SW 1271 (cell line): ENCODE data around the gene BTD.

Experiments used
- DNase-seq, 2 experiments: peaks; one replicate each; lab custom pipeline; 2025; lab: John Stamatoyannopoulos, UW

Gene BTD

GRCh38 chr3:15665510-15666150 is 64.1 kb downstream of the BTD start:
- DNase-seq, result no peak

- no peak for DNase-seq
These were observed 64.7 kb downstream of the BTD start for GRCh38 chr3:15666277-15666676.

- DNase-seq, result no peak
These were observed 65.9 kb downstream of the BTD start for GRCh38 chr3:15667484-15667883.

- DNase-seq, result no peak
These were observed 72.0 kb downstream of the BTD start for GRCh38 chr3:15673536-15673935.

- no peak for DNase-seq
These were observed 74.7 kb downstream of the BTD start for GRCh38 chr3:15676259-15676658.

- DNase-seq, result no peak
These were observed 77.8 kb downstream of the BTD start for GRCh38 chr3:15679306-15679705.

- DNase-seq, result no peak
These were observed 80.1 kb downstream of the BTD start for GRCh38 chr3:15681668-15682067.

GRCh38 chr3:15682561-15683185 is 81.1 kb downstream of the BTD start:
- DNase-seq, result no peak

GRCh38 chr3:15683253-15683652 is 81.7 kb downstream of the BTD start:
- DNase-seq, result no peak

- no peak for DNase-seq
These were observed 84.4 kb downstream of the BTD start for GRCh38 chr3:15685927-15686326.

GRCh38 chr3:15690230-15690629 is 88.7 kb downstream of the BTD start:
- DNase-seq, result no peak

- no peak for DNase-seq
These were observed 89.2 kb downstream of the BTD start for GRCh38 chr3:15690748-15691147.

- peak in 1 of 2 experiments; percentile 44 for DNase-seq
These were observed 91.8 kb downstream of the BTD start for GRCh38 chr3:15693355-15693754.

- no peak for DNase-seq
These were observed 93.1 kb downstream of the BTD start for GRCh38 chr3:15694628-15695027.
